GM18502 (cell line): Measurements from ENCODE around the gene VDR.

Source experiments
- ATAC-seq: cut with Tn5 transposase; IDR thresholded peaks from one replicate; pipeline ENCODE4 v1.9.1; 2021; ENCODE audit warnings: mild to moderate bottlenecking; ENCODE audit not compliant: unreplicated experiment, poor library complexity

VDR gene

GRCh38 chr12:47904713-47905709, at the start of gene VDR:
TSS of gene VDR (minus strand) at chr12:47904994. CDS start at chr12:47879113, 25,881 bp downstream.
- peak; percentile 71 for ATAC-seq

DNA sequence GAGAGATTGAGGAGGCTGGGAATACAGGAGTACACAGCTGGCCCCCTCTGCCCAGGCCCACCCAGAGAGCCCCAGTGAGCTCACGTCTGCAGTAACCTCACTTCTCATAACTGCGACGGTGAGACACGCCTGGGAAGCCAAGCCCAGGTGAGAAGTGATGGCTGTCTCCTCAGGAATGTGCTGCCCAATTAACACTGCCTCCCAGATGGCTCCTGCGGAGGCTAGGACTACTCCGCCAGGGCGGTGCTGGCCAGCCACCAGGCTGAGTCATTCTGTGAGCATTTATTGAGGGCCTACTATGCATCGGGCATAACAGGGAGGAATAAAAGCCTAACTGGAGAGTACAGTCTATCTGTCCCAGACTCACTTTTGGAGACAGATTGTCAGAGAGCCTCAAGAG, 49.3 kb upstream of the VDR start:
- ATAC-seq: no peak

- no peak for ATAC-seq
Measured at GRCh38 chr12:47950856-47951468, 46.2 kb upstream of the VDR start.

DNA sequence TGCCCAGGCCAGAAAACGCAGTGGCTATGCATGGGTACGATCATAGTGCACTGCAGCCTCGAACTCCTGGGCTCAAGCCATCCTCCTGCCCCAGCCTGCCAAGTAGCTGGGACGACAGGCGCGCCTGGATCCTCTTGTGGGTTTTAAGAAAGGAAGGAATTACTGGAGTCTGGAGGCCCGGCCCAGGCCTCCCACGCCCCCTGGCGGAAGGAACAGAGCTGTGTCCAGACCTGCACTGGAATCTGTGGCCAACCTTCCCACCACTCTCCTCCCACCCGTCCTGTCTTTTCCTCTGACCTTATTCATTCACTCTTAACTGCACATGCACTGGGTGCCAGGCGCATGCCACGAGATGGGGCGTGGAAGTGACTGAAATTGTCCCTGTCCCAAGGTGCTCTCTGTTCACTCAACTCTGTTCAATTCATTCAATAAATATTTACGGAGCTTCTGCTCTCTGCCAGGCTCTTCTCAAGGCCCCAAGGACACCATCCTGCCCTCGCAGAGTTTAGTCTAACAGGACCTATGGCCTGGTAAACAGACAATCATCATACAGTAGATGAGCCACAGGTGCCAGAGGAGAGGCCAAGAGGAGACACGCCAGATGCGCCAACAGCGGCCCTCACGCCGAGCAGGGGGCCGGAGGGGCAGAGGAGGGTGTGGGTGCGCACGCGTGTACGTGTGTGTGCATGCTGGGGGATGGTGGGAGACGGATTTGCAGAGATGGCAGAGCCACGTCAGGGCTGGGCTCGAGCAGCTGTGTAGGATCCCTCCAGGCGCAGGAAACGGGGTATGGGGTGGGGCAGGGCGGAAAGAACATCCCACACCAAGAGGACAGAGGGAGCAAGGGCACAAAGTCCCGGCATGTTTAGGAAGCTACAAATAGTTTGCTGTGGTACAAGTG, 44.9 kb upstream of the VDR start:
- no peak for ATAC-seq

DNA sequence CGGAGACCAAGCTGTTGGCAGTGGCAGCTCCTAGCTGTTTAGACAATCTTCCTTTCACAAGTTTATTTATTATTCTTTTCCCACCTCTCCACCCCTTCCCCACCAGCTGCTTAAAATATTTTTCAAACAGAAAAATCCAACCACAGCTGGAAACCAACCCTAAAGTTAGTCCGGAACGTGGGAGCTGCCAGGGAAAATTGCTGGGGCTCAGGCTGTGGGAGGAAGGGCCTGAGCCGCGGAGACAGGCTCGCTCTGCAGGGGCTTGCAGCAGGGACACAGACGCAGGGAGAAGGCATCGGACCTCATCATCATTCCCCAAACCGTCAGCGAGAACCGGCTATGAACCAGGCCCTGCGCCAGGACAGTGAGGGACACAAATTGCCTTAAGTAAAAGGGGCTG, 42.5 kb upstream of the VDR start:
- ATAC-seq: no peak

GRCh38 chr12:47946413-47947323, 41.9 kb upstream of the VDR start:
- no peak for ATAC-seq

GRCh38 chr12:47945341-47945728, 40.5 kb upstream of the VDR start:
- ATAC-seq: no peak

DNA sequence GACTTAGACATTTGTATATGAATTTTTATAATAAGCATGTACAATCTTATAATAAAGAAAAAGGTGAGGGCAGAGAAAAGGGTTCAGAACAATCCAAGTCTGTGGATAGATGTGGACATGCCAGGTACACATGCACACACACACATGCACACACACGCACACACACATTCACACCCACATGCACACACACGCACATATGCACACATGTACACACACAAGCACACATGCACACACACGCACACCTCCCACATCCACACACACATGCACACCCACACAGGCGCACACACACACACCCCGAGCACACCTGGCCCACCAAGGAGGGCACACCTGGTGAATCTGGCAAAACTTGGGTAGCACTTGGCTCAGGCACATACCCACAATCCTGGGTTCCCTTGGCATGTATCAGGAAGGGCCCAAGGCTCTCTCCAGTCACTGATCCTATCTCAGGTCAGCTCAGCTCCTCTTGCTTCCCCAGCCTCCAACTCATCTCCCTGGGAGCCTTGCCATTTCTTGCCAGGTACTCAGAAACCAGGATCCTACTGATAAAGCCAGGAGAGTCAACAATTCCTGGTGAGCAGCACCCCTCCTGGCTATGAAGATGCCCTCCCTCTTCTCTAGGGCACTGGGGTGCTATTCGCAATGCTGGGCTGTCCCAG, 40.0 kb upstream of the VDR start:
- ATAC-seq: no peak

GRCh38 chr12:47943623-47944340, 39.0 kb upstream of the VDR start:
- ATAC-seq: no peak

GRCh38 chr12:47942614-47943225, 37.9 kb upstream of the VDR start:
- ATAC-seq: no peak

DNA sequence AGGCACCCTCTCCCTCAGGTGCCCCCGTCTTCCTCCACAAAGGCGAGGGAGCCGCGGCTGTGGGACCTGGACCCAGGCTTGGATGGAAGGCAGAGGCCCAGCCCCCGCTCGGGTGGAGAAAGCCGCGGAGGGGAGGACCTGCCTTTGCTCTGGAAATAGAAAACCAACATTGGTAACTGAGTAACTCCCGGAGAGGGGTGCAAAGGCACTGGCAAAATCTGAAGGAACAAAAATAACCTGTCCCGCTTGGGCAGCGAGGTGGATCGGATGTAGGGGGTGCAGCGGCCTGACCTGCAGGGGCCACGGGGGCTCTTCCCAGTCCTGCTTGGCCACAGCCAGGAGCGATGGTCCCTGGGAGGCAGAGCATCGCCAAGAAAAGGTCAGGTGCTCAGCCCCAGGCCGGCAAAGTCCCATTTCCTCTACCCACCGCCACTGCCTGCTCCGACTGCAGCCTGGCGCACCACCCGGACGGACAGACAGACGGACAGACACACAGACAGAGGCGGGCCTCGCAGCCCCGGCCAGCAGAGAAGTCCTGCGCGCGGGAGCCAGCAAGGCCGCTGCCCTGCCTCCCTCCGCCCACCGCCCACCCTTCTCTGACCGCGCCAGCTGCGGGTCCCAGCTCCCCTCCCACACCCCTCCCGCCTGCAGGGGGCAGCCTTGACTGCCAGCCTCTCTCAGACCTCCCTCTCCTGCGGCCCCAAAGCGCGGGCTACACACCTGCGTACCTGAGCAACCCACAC, 37.2 kb upstream of the VDR start:
- ATAC-seq: no peak

GRCh38 chr12:47941475-47941780, 36.6 kb upstream of the VDR start:
- no peak for ATAC-seq

GRCh38 chr12:47940773-47941474, 36.1 kb upstream of the VDR start:
- ATAC-seq: no peak

DNA sequence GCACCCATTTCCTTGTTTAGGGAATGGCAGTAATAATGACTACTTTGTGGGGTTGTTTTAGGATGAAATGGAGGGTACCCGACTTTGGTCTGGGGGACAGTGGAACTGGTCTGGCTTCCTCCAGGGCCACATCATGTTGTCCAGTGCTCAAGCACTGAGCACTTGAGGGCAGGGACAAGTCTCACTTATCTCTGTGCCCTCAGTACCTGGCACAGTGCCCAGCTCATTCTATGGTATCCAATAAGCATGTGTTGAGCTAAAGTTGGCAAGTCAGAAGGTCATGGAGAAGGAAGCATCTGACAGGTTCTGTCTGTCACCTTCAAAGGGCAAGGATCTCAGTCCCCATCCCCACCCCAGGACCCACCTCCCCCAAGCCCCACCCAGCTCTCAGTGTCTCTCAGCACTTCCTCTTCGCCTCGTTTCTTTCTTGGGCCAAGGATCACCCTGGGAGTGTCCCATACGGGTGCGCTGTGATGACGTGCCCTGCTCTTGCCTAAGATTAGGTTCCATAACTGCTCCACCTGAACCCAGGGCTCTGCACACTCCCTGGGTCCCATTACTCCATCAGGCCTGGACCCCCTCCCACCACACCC, 34.3 kb upstream of the VDR start:
- no peak for ATAC-seq

DNA sequence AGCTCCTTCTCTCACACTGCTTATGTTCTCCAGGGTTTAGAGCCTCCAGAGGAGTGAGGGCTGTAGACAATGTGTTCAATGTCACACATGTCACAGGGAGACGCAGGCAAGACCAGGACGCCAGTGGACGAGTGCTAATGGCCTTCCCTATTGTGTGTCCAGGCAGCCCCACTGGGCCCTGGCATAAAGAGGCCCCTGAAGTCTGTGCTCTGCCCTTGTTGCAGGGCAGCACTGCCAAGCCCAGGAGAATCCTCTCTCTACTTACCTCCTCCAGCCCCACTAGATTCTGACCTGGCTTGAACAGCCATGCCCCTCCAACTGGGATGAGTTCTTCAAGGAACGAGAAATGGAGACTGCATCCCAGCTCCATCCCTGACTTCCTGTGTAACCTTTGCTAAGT, 33.8 kb upstream of the VDR start:
- ATAC-seq: no peak

DNA sequence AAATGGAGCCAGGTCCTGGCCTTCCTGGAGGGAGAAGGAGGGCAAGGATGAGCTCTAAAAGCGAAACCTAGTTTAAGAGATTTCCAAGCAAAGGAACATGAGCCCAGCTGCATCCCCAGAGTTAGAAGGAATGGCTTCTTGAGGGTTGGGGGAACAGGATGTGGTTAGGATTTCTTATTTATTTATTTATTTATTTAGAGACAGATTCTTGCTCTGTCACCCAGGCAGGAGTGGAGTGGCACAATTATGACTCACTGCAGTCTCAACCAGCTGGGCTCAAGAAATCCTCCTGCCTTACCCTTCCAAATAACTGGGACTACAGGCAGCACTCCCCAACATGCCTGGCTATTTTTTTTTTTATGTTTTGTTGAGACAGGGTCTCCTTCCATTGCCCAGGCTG, 33.3 kb upstream of the VDR start:
- no peak for ATAC-seq

DNA sequence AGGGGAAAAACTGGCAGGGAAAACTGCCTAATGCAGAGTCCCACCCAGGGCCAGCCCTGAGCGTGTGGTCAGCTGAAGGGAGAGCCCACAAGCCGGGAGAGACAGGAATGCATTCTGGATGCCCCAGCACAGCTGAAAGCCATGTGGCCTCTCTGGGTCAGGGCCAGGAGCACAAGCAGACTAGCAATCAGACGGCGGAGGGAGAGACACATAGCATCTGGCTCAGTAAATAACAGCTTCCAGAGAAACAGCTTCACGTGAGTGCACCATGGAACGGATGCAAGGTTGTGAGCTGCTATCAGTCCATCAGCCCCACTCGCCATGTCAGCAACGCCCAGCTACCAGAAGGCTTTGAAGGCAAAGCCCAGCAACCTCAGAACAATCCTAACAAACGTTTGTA, 30.4 kb upstream of the VDR start:
- ATAC-seq: no peak
